OCI-LY7 (cell line): Measurements from ENCODE around the gene TPK1. TPM values are rescaled to one million over a fixed set of nuclear protein-coding genes. Genes with fewer than 3 reads are reported as not detected.

ENCODE experiments used
- BruUV-seq: library from RNA; stranded (reverse); fragments of 400-500 nt; replicated peaks from 2 replicates; lab custom pipeline; 2021; lab: Mats Ljungman, UMichigan
- CTCF ChIA-PET: fragments of 300-600 bp; sonication (Branson Sonifier 250); formaldehyde crosslinking; loops from one replicate; lab custom pipeline; 2022; ENCODE audit warnings: antibody characterized with exemption; ENCODE audit not compliant: unreplicated experiment; lab: Charles Lee
- POLR2A ChIA-PET: fragments of 300-600 bp; sonication (Branson Sonifier 250); formaldehyde crosslinking; loops from one replicate; lab custom pipeline; 2022; ENCODE audit warnings: antibody characterized with exemption; lab: Charles Lee
- DNase-seq: peaks from one replicate; pipeline ENCODE4 v3.0.0-alpha.2; 2015; ENCODE audit warnings: low spot score
- H2AFZ ChIP-seq: fragments of 200-600 bp; sonication (generic), shearing (Covaris generic); 2 replicates; pipeline ENCODE4 v1.6.1; 2014; ENCODE audit warnings: mild to moderate bottlenecking, antibody characterized with exemption, low read length, moderate library complexity
- H3K27ac ChIP-seq: fragments of 200-600 bp; sonication (generic); 2 replicates; pipeline ENCODE4 v1.5.1; 2014; ENCODE audit warnings: mixed run types, low read depth, mild to moderate bottlenecking, moderate library complexity, low read length, inconsistent platforms; ENCODE audit not compliant: poor library complexity, severe bottlenecking
- H3K36me3 ChIP-seq: fragments of 200-600 bp; sonication (generic); 2 replicates; pipeline ENCODE4 v1.6.1; 2014; ENCODE audit warnings: mild to moderate bottlenecking, antibody characterized with exemption, low read length, moderate library complexity, mixed read lengths; ENCODE audit not compliant: insufficient read depth
- H3K4me1 ChIP-seq: fragments of 200-600 bp; sonication (generic); 2 replicates; pipeline ENCODE4 v1.5.1; 2014; ENCODE audit warnings: mild to moderate bottlenecking, low read length; ENCODE audit not compliant: insufficient read depth, poor library complexity, severe bottlenecking
- H3K4me2 ChIP-seq: fragments of 200-600 bp; sonication (generic); 2 replicates; pipeline ENCODE4 v1.6.1; 2014; ENCODE audit warnings: mild to moderate bottlenecking, low read length
- H3K4me3 ChIP-seq: fragments of 200-600 bp; sonication (generic); 2 replicates; pipeline ENCODE4 v1.5.1; 2014; ENCODE audit warnings: mild to moderate bottlenecking, low read depth, low read length; ENCODE audit not compliant: poor library complexity, severe bottlenecking
- H3K79me2 ChIP-seq: fragments of 200-600 bp; sonication (generic); 2 replicates; pipeline ENCODE4 v1.6.1; 2016; ENCODE audit warnings: low read depth, mild to moderate bottlenecking, low read length, moderate library complexity, mixed read lengths; ENCODE audit not compliant: insufficient read depth
- H3K9me2 ChIP-seq: fragments of 200-600 bp; sonication (generic); 2 replicates; pipeline ENCODE4 v1.6.1; 2016; ENCODE audit warnings: mild to moderate bottlenecking, low read length, mixed read lengths; ENCODE audit not compliant: insufficient read depth
- H3K9me3 ChIP-seq: fragments of 200-600 bp; sonication (generic); 2 replicates; pipeline ENCODE4 v1.6.1; 2014; ENCODE audit warnings: mild to moderate bottlenecking, mixed run types, low read length, mixed read lengths
- H4K20me1 ChIP-seq: fragments of 200-600 bp; sonication (generic); 2 replicates; pipeline ENCODE4 v1.6.1; 2014; ENCODE audit warnings: mild to moderate bottlenecking, antibody characterized with exemption, low read length, moderate library complexity, mixed read lengths; ENCODE audit not compliant: insufficient read depth
- EZH2phosphoT487 ChIP-seq: fragments of 200-600 bp; sonication (generic); IDR thresholded peaks from 2 replicates; pipeline ENCODE4 v1.6.1; 2018; ENCODE audit warnings: low read depth, borderline replicate concordance, mild to moderate bottlenecking, mixed run types, antibody characterized with exemption, low read length, moderate library complexity, mixed read lengths
- intact Hi-C: fragments of 100-400 bp; cut with micrococcal nuclease; formaldehyde crosslinking; loops from one replicate; pipeline ENCODE4 v1.10.0; 2022; ENCODE audit not compliant: unreplicated experiment
- total RNA-seq, 2 experiments: library from RNA; depleted of rRNA in 1 of 2; stranded (reverse); fragments of >200 nt in 1 of 2; shearing (Covaris generic) in 1 of 2; gene quantifications; 2 replicates each; pipeline ENCODE4 v1.2.3, GENCODE V29; 2014 to 2022
- TF ChIP-seq, protein P1 (sequence below): fragments of 200-600 bp; sonication (generic); conservative IDR thresholded peaks from 2 replicates; pipeline ENCODE4 v1.5.1; 2014; ENCODE audit warnings: mild to moderate bottlenecking, antibody characterized with exemption, low read length, moderate library complexity, mixed read lengths

Gene TPK1
- total RNA-seq, 2 experiments from 2014 or later, result 6.7 to 12.5 TPM

DNA sequence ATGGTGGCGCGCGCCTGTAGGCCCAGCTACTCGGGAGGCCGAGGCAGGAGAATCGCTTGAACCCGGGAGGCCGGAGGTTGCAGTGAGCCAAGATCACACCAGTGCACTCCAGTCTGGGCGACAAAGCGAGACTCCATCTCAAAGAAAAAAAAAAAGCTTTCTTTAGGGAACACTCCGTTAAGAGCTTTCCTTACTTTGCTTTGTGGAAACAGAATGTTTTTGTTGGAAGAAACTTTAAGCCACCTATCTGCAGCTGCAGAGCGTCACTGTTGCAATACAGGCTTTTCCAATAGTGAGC lies 641 bp upstream of the TPK1 start:
- ChIA-PET POLR2A (interaction anchor here (0.6 to 5.1 kb wide), 12 partner anchors 10 to 1253 kb away, joined by 3 to 95 read pairs (median 4); no protein-coding TSS in a partner anchor), CTCF (interaction anchor here (0.7 to 3.2 kb wide), 2 partner anchors 10 to 84 kb away, joined by 3 to 19 read pairs; no protein-coding TSS in a partner anchor)
- Histone ChIP-seq H4K20me1 (no peaks in the 10 kb centered on the region), H3K9me3 (no peaks in the 10 kb centered on the region), H3K27ac (no peak overlapping the region), H3K4me1 (peaks cover 24% of the 10 kb centered on the region), H3K36me3 (no peaks in the 10 kb centered on the region), H3K9me2 (no peaks in the 10 kb centered on the region), H2AFZ (peak overlapping the region; percentile 65; the same call in 1 of the 2 replicates), H3K4me3 (peak overlapping the region; percentile 82), H3K79me2 (no peaks in the 10 kb centered on the region), H3K4me2 (peak overlapping the region; percentile 82)
- TF ChIP-seq, protein P1, sequence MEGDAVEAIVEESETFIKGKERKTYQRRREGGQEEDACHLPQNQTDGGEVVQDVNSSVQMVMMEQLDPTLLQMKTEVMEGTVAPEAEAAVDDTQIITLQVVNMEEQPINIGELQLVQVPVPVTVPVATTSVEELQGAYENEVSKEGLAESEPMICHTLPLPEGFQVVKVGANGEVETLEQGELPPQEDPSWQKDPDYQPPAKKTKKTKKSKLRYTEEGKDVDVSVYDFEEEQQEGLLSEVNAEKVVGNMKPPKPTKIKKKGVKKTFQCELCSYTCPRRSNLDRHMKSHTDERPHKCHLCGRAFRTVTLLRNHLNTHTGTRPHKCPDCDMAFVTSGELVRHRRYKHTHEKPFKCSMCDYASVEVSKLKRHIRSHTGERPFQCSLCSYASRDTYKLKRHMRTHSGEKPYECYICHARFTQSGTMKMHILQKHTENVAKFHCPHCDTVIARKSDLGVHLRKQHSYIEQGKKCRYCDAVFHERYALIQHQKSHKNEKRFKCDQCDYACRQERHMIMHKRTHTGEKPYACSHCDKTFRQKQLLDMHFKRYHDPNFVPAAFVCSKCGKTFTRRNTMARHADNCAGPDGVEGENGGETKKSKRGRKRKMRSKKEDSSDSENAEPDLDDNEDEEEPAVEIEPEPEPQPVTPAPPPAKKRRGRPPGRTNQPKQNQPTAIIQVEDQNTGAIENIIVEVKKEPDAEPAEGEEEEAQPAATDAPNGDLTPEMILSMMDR, result no peak
- TF ChIP-seq EZH2phosphoT487, result no peak
- no TSS peak for BruUV-seq
- DNase-seq, result no peak
- intact Hi-C loops, result loop anchor here (5.0 kb wide), 1 partner anchor 99 kb away; no protein-coding TSS in a partner anchor

DNA sequence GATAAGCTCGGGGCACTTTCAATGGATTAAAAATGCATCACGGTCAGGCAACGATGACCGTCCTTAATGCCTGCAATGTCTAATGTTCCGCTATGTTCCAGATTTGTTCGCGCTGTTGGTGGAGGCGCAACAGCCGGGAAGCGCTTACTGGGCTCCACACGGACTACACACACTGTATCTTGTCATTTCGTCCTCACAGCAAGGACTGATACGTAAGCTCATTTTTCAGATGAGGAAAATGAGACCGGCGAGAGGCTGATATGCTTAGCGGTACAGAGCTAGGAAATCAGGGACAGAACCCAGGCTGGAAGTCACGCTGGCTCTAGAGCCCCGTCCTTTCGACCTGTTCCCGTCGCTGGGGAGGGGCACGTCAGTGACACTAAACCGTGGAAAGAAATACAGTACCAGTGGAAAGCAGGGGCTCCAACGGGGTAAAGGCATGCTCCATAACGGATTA lies 670 bp downstream of the TPK1 start:
- H3K27ac ChIP-seq, result peak overlapping the region; percentile 85
- ChIA-PET CTCF (interaction anchor here (0.8 to 3.2 kb wide), 3 partner anchors 9 to 23 kb away, joined by 3 to 19 read pairs (median 4); no protein-coding TSS in a partner anchor), POLR2A (interaction anchor here (0.8 to 5.1 kb wide), 8 partner anchors 8 to 188 kb away, joined by 3 to 95 read pairs (median 7); no protein-coding TSS in a partner anchor)
- H3K9me2 ChIP-seq, result no peaks in the 10 kb centered on the region
- no peaks in the 10 kb centered on the region for H3K79me2 ChIP-seq
- peak; percentile 54 for DNase-seq
- peaks cover 24% of the 10 kb centered on the region for H3K4me1 ChIP-seq
- intact Hi-C loops, result loop anchor here (1.0 to 5.0 kb wide), 2 partner anchors 10 to 98 kb away; no protein-coding TSS in a partner anchor
- H3K4me3 ChIP-seq, result peak overlapping the region; percentile 82
- H4K20me1 ChIP-seq, result no peaks in the 10 kb centered on the region
- H3K9me3 ChIP-seq, result no peaks in the 10 kb centered on the region
- no peaks in the 10 kb centered on the region for H3K36me3 ChIP-seq
- TF ChIP-seq, protein P1, result no peak; the same call in 1 of the 2 replicates
- no peak for TF ChIP-seq EZH2phosphoT487
- H3K4me2 ChIP-seq, result peak overlapping the region; percentile 82
- peak overlapping the region; percentile 89 for H2AFZ ChIP-seq
- BruUV-seq, result TSS peak; percentile 72

GRCh38 chr7:144834641-144835144 lies 1.2 kb downstream of the TPK1 start:
- no peaks in the 10 kb centered on the region for H4K20me1 ChIP-seq
- H3K4me3 ChIP-seq, result peak overlapping the region; percentile 82
- H2AFZ ChIP-seq, result peak overlapping the region; percentile 89
- intact Hi-C loops, result loop anchor here (1.0 to 5.0 kb wide), 2 partner anchors 9 to 97 kb away; no protein-coding TSS in a partner anchor
- no TSS peak for BruUV-seq
- no peaks in the 10 kb centered on the region for H3K79me2 ChIP-seq
- H3K4me1 ChIP-seq, result peaks cover 24% of the 10 kb centered on the region
- no peaks in the 10 kb centered on the region for H3K9me3 ChIP-seq
- ChIA-PET CTCF (interaction anchor here (0.8 to 3.2 kb wide), 3 partner anchors 8 to 22 kb away, joined by 3 to 19 read pairs (median 4); no protein-coding TSS in a partner anchor), POLR2A (interaction anchor here (0.8 to 5.1 kb wide), 8 partner anchors 9 to 188 kb away, joined by 3 to 95 read pairs (median 7); no protein-coding TSS in a partner anchor)
- no peaks in the 10 kb centered on the region for H3K36me3 ChIP-seq
- TF ChIP-seq, protein P1, result no peak
- TF ChIP-seq EZH2phosphoT487, result no peak
- H3K9me2 ChIP-seq, result no peaks in the 10 kb centered on the region
- peak; percentile 69 for DNase-seq
- H3K4me2 ChIP-seq, result peak overlapping the region; percentile 82
- peak overlapping the region; percentile 85 for H3K27ac ChIP-seq
